Naive B cell (primary cell): ENCODE data around the gene MAEA. TPM values are rescaled to one million over a fixed set of nuclear protein-coding genes. Genes with fewer than 3 reads are reported as not detected.
A peak's percentile ranks its signal among the peaks of the same experiment; 100 is the strongest.
"Not testable (repeated sequence)": the region's sequence is repeated elsewhere in the genome, so short reads cannot be mapped to it uniquely, and the experiment has no call there.

Experiments used
- ATAC-seq, 2 donors: fragments of 150-1000 bp; cut with Tn5 transposase; 2 replicates each; pipeline ENCODE4 v1.10.0; 2021; ENCODE audit warnings: low read depth in 2 of 2, mild to moderate bottlenecking in 2 of 2, moderate library complexity in 2 of 2
- DNase-seq: peaks from one replicate; pipeline ENCODE4 v3.0.0; 2022
- H3K27ac Mint-ChIP-seq, 6 donors: one replicate each; pipeline ENCODE4 v1.8.0; 2020 to 2022; ENCODE audit warnings: mild to moderate bottlenecking in 6 of 6, mixed read lengths in 6 of 6, moderate library complexity in 5 of 6, inconsistent platforms in 2 of 6
- H3K27me3 Mint-ChIP-seq, 3 donors: one replicate each; pipeline ENCODE4 v1.8.0; 2021 to 2022; ENCODE audit warnings: mixed read lengths in 3 of 3, mild to moderate bottlenecking in 1 of 3
- H3K36me3 Mint-ChIP-seq, 2 donors: one replicate each; pipeline ENCODE4 v1.8.0; 2020 to 2022; ENCODE audit warnings: mixed read lengths in 2 of 2, inconsistent platforms in 1 of 2, mild to moderate bottlenecking in 1 of 2
- H3K4me1 Mint-ChIP-seq, 3 donors: one replicate each; pipeline ENCODE4 v1.8.0; 2020 to 2022; ENCODE audit warnings: mixed read lengths in 3 of 3, inconsistent platforms in 1 of 3, mild to moderate bottlenecking in 1 of 3, moderate library complexity in 1 of 3
- H3K4me3 Mint-ChIP-seq, 8 donors: one replicate each; pipeline ENCODE4 v1.8.0; 2020 to 2022; ENCODE audit warnings: mild to moderate bottlenecking in 8 of 8, mixed read lengths in 8 of 8, moderate library complexity in 8 of 8, inconsistent platforms in 2 of 8
- H3K9me3 Mint-ChIP-seq, 7 donors: one replicate each; pipeline ENCODE4 v1.8.0; 2020 to 2022; ENCODE audit warnings: mixed read lengths in 7 of 7, mild to moderate bottlenecking in 5 of 7, inconsistent platforms in 2 of 7, moderate library complexity in 1 of 7
- polyA plus RNA-seq, 6 donors: library from polyadenylated mRNA; unstranded; fragments of 300-500 nt; fragmentation: Illumina TruSeq; gene quantifications; one replicate each; pipeline ENCODE4 v1.2.3, GENCODE V29; 2021; ENCODE audit warnings: low read depth in 6 of 6

The MAEA gene
- polyA plus RNA-seq, 6 donors from 2014 or later, result 45.7 to 72.6 (median 57.1) TPM

GRCh38 chr4:1367230-1367935 lies 77.7 kb downstream of the MAEA start:
- ATAC-seq, result no peak

DNA sequence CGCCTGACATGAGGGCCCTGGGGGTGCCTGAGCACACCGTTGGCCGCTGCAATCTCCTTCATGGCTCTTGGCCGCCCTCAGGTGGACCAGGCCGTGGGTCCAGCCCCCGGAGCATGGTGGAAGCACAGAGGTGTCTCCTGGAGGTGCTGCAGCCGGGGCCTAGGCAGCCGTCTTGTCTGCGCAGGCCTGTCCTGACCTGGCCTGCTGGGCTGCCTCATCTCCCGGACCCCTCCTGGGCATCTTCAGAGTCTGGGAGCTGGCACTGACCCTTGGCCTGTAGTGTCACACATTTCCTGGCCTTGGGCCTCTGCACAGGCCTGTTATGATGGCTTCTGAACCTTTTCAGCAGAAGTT lies 78.2 kb downstream of the MAEA start:
- H3K9me3 Mint-ChIP-seq, result no peaks in the 10 kb centered on the region
- H3K4me3 Mint-ChIP-seq, result no peak overlapping the region
- no peaks in the 10 kb centered on the region for H3K27me3 Mint-ChIP-seq
- H3K27ac Mint-ChIP-seq, result no peak overlapping the region
- peaks cover 14 to 19% of the 10 kb centered on the region in 2 donors for H3K36me3 Mint-ChIP-seq
- ATAC-seq, result no peak
- H3K4me1 Mint-ChIP-seq, result peaks cover 0 to 3% (median 0%) of the 10 kb centered on the region in 3 donors
- no peak for DNase-seq

More at GRCh38 chr4:1367230-1367935, 77.7 kb downstream of the MAEA start:
- Mint-ChIP-seq H3K27me3 (no peaks in the 10 kb centered on the region), H3K27ac (no peak overlapping the region), H3K4me3 (no peak overlapping the region), H3K4me1 (peaks cover 0 to 3% (median 0%) of the 10 kb centered on the region in 3 donors), H3K9me3 (no peaks in the 10 kb centered on the region), H3K36me3 (peaks cover 12 to 14% of the 10 kb centered on the region in 2 donors)
- no peak for DNase-seq

- Mint-ChIP-seq H3K4me1 (peaks cover 0 to 4% (median 0%) of the 10 kb centered on the region in 3 donors), H3K27me3 (no peaks in the 10 kb centered on the region), H3K9me3 (peaks cover 0 to under 1% (median 0%) of the 10 kb centered on the region in 7 donors), H3K27ac (peak overlapping the region in 2 of 6 donors; percentile 21 to 81), H3K4me3 (no peak overlapping the region), H3K36me3 (peaks cover 17 to 26% of the 10 kb centered on the region in 2 donors)
- ATAC-seq (no peak), DNase-seq (no peak)
Measured at GRCh38 chr4:1368421-1369090, 78.9 kb downstream of the MAEA start.

GRCh38 chr4:1369091-1369450 lies 79.4 kb downstream of the MAEA start:
- no peak for DNase-seq
- peaks cover 0 to 3% (median 0%) of the 10 kb centered on the region in 7 donors for H3K9me3 Mint-ChIP-seq
- no peak for ATAC-seq
- no peak overlapping the region for H3K4me3 Mint-ChIP-seq
- H3K27me3 Mint-ChIP-seq, result no peaks in the 10 kb centered on the region
- H3K27ac Mint-ChIP-seq, result no peak overlapping the region
- H3K36me3 Mint-ChIP-seq, result peaks cover 19 to 31% of the 10 kb centered on the region in 2 donors
- peaks cover 0 to 8% (median 0%) of the 10 kb centered on the region in 3 donors for H3K4me1 Mint-ChIP-seq

DNA sequence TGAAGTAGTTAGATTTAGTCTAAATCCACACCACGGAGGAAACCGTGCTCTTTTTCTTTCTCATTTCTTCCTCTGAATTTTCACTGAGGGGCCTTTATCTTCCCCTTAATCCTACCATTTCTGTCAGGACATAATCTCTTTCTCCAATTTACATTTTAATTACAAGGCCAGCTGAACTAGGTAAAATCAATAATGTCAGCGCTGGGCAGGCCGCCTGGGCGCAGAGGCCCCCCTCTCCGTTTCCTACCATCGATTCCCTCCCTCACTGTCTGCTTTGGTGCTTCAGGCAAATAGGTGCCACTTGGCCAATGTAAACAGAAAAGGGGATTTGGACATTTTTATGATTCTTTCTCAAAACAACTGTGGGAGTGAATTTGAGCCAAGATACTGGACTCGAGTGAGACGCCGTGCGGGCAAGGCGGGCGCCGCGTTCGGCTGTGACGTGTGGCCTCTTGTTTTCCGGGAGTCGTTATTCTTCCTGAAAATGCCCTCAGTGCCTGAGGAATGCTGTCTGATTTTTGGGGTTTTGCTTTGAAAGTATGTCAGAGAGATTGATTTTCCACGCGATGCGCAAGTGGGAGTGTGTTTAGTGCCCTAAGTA lies 79.9 kb downstream of the MAEA start:
- H3K36me3 Mint-ChIP-seq, result peaks cover 19 to 31% of the 10 kb centered on the region in 2 donors
- ATAC-seq, result no peak
- no peak overlapping the region for H3K27ac Mint-ChIP-seq
- DNase-seq, result no peak
- peaks cover 0 to 8% (median 0%) of the 10 kb centered on the region in 3 donors for H3K4me1 Mint-ChIP-seq
- no peaks in the 10 kb centered on the region for H3K27me3 Mint-ChIP-seq
- H3K9me3 Mint-ChIP-seq, result peaks cover 0 to 3% (median 0%) of the 10 kb centered on the region in 7 donors
- no peak overlapping the region for H3K4me3 Mint-ChIP-seq

DNA sequence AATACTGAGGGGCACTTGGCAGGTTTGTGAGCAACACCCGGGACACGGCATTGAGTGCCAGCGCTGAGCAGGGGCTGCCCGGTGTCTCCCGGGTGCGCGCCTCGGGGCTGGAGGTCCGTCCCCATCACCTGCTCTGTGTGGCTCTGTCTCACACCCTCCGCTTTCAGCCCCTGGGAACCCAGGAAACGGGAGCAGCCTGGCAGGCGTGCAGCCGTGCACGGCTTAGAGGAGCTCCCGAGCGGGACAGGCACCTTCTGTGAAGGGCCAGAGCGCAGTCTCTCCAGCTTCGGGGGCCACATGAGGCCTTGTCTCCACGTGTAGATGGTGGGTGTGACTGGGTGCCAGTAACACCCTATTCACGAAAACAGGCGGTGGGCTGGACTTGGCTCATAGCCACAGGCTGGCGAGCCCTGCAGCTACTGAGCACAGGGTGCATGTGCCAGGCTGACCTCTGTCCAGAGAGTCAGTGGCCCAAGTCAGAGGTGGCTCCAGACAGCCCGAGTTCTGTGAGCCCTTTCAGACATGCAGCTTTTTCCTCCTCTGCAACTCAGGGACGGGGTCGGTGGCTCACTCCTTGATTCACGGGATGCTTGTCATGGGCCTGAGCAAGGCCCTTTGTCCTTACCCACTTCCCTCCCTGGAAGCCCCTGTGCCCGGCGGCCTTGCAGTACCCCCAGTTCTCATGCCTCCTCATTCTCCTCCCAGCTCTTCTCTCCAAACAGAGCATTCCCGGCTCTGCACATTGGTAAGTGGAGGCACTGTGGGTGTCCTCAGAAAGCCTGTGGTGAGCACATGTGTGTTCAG lies 80.8 kb downstream of the MAEA start:
- Mint-ChIP-seq H3K36me3 (peaks cover 19 to 31% of the 10 kb centered on the region in 2 donors), H3K27me3 (no peaks in the 10 kb centered on the region), H3K4me1 (peaks cover 0 to 8% (median 0%) of the 10 kb centered on the region in 3 donors), H3K27ac (peak overlapping the region in 1 of 6 donors; percentile 53), H3K4me3 (no peak overlapping the region), H3K9me3 (peaks cover 0 to 3% (median 0%) of the 10 kb centered on the region in 7 donors)
- no peak for ATAC-seq
- no peak for DNase-seq

GRCh38 chr4:1371176-1372165 lies 81.8 kb downstream of the MAEA start:
- H3K9me3 Mint-ChIP-seq, result peaks cover 0 to 3% (median 0%) of the 10 kb centered on the region in 7 donors
- ATAC-seq (no peak), DNase-seq (no peak)
- peak overlapping the region in 1 of 6 donors; percentile 53 for H3K27ac Mint-ChIP-seq
- peaks cover 0 to 8% (median 0%) of the 10 kb centered on the region in 3 donors for H3K4me1 Mint-ChIP-seq
- no peaks in the 10 kb centered on the region for H3K27me3 Mint-ChIP-seq
- no peak overlapping the region for H3K4me3 Mint-ChIP-seq
- H3K36me3 Mint-ChIP-seq, result peaks cover 19 to 31% of the 10 kb centered on the region in 2 donors

DNA sequence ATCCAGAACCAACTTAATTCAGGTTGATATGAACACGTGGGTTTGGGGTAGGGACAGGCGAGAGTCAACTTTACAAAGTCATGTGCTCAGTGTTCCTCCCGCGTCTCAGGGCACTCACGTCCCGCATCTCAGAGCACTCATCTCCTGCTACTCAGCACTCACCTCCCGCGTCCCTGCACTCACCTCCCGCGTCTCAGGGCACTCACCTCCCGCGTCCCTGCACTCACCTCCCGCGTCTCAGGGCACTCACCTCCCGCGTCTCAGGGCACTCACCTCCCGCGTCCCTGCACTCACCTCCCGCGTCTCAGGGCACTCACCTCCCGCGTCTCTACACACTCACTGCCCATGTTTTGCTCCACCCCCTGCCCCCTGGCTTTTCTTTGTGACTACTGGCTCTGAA lies 82.9 kb downstream of the MAEA start:
- not testable (repeated sequence) for H3K9me3 Mint-ChIP-seq, DNase-seq, ATAC-seq, H3K27me3 Mint-ChIP-seq, H3K4me1 Mint-ChIP-seq, H3K27ac Mint-ChIP-seq, H3K4me3 Mint-ChIP-seq
- H3K36me3 Mint-ChIP-seq, result peaks cover 19 to 31% of the 10 kb centered on the region in 2 donors

DNA sequence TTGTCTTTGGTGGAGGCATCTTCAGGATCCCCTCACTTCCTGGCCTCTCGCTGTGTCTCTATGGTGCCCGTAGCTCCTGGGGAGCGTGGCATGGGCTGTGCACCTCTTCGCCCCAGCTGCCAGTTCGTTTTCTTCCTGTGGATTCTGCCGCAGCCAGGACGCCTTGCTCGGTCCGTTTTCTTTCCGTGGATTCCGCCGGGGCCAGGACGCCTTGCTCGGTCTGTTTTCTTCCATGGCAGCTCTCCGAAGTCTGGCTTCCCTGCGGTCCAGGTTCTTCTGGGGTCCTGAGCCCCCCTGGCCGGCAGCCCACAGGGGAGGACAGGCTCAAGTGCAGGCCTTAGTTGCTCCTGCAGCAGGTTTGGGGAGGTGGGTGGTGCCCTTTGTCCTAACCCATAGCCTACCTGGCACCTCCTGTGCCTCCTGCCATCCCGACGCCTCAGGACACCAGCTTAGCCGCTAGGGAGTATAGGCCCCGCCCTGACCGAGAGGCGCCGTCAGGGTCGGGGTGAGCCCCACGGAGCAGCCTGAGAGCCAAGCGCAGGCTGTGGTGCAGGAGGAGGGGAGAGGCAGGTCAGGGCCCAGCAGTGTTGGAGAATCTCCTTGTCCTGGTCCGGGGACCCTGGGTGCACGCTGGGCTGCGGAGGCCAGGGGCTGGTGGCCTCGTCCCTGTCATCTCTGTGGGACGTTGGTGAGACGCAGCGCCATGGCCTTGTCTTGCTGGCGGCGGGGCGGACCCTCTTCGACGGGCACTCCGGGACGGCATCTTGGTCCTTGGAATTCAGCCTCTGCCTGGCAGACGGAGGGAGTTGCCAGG lies 84.4 kb downstream of the MAEA start:
- Mint-ChIP-seq H3K9me3 (peaks cover 0 to 3% (median 0%) of the 10 kb centered on the region in 7 donors), H3K27me3 (no peaks in the 10 kb centered on the region), H3K4me1 (peaks cover 0 to 8% (median 0%) of the 10 kb centered on the region in 3 donors), H3K36me3 (peaks cover 19 to 31% of the 10 kb centered on the region in 2 donors), H3K27ac (no peak overlapping the region), H3K4me3 (no peak overlapping the region)
- no peak for DNase-seq
- no peak for ATAC-seq

- H3K27me3 Mint-ChIP-seq, result no peaks in the 10 kb centered on the region
- peaks cover 0 to 8% (median 0%) of the 10 kb centered on the region in 3 donors for H3K4me1 Mint-ChIP-seq
- H3K27ac Mint-ChIP-seq, result no peak overlapping the region
- ATAC-seq (no peak), DNase-seq (no peak)
- peaks cover 19 to 31% of the 10 kb centered on the region in 2 donors for H3K36me3 Mint-ChIP-seq
- H3K9me3 Mint-ChIP-seq, result peaks cover 0 to 3% (median 0%) of the 10 kb centered on the region in 7 donors
- no peak overlapping the region for H3K4me3 Mint-ChIP-seq
Measured at GRCh38 chr4:1374706-1375045, 85.0 kb downstream of the MAEA start.

- peaks cover 19 to 31% of the 10 kb centered on the region in 2 donors for H3K36me3 Mint-ChIP-seq
- no peak for ATAC-seq
- DNase-seq, result no peak
- no peak overlapping the region for H3K27ac Mint-ChIP-seq
- peaks cover 0 to 3% (median 0%) of the 10 kb centered on the region in 7 donors for H3K9me3 Mint-ChIP-seq
- H3K4me3 Mint-ChIP-seq, result no peak overlapping the region
- H3K27me3 Mint-ChIP-seq, result no peaks in the 10 kb centered on the region
- peaks cover 0 to 8% (median 0%) of the 10 kb centered on the region in 3 donors for H3K4me1 Mint-ChIP-seq
Measured at GRCh38 chr4:1375051-1375721, 85.5 kb downstream of the MAEA start.
